ENCODE measurements around the gene CNTN2. TPM values are rescaled to one million over a fixed set of nuclear protein-coding genes. Genes with fewer than 3 reads are reported as not detected.

The CNTN2 gene
- total and polyA plus RNA-seq, 2 donors (not counting 1 experiment from before 2014, with no cell fraction given), result not detected

DNA sequence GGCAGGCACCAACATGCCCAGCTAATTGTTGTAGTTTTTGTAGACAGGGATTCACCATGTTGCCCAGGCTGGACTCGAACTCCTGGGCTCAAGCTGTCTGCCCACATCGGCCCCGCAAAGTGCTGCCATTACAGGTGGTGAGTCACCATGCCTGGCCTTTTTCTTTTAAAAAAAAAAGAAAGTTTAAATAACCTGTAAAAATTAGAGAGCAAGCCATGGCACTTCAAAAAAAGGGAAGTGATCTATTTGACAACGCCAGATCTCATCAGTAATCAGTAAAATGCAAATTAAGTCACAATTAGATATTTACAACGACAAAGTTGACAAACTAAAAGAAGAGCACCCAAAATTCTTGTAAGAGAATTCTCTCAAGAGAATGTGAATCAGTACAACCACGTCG is 81.7 kb downstream of the CNTN2 start:
- H3K79me2 ChIP-seq (ENCODE audit: control insufficient read depth, insufficient read depth, low read length), result peaks cover 20% of the 10 kb centered on the region
- no peak for TF ChIP-seq EZH2 (IDR thresholded peaks at IDR 0.05; ENCODE audit: low read length, missing control alignments)
- no peak for TF ChIP-seq CTCF (conservative IDR thresholded peaks at IDR 0.05 in 1 of 2, IDR thresholded peaks at IDR 0.05 in 1 of 2; ENCODE audit: low read depth in 1 of 2, low read length in 2 of 2)
- H3K4me3 ChIP-seq (replicated peaks in 1 of 4; ENCODE audit: control extremely low read depth in 1 of 4, insufficient read depth in 1 of 4, low read depth in 3 of 4, low read length in 4 of 4), result no peak overlapping the region
- no peak overlapping the region for H3K9ac ChIP-seq (ENCODE audit: insufficient read depth, low read length)
- H3K9me3 ChIP-seq (ENCODE audit: control insufficient read depth, insufficient read depth, low read depth, low read length), result no peaks in the 10 kb centered on the region
- no peak for DNase-seq (ENCODE audit: low read depth in 2 of 2)
- H2AFZ ChIP-seq (ENCODE audit: low read length), result no peak overlapping the region
- H3K36me3 ChIP-seq (ENCODE audit: control insufficient read depth, insufficient read depth, low read length), result no peaks in the 10 kb centered on the region
- no peak overlapping the region for H3K27ac ChIP-seq (ENCODE audit: insufficient read depth, low read length)
- H3K4me2 ChIP-seq (ENCODE audit: extremely low read depth, insufficient read depth, low read length), result no peak overlapping the region
- H4K20me1 ChIP-seq (ENCODE audit: control insufficient read depth, extremely low read depth, insufficient read depth, low read length), result no peaks in the 10 kb centered on the region
- H3K27me3 ChIP-seq (ENCODE audit: control insufficient read depth, insufficient read depth, low read length), result no peaks in the 10 kb centered on the region
- no peaks in the 10 kb centered on the region for H3K4me1 ChIP-seq (ENCODE audit: control insufficient read depth, extremely low read depth, insufficient read depth, low read length)

GRCh38 chr1:205127646-205128045 is 84.6 kb downstream of the CNTN2 start:
- H3K36me3 ChIP-seq (ENCODE audit: control insufficient read depth, insufficient read depth, low read length), result no peaks in the 10 kb centered on the region
- H3K9me3 ChIP-seq (ENCODE audit: control insufficient read depth, insufficient read depth, low read depth, low read length), result no peaks in the 10 kb centered on the region
- no peak overlapping the region for H3K9ac ChIP-seq (ENCODE audit: insufficient read depth, low read length)
- H3K4me1 ChIP-seq (ENCODE audit: control insufficient read depth, extremely low read depth, insufficient read depth, low read length), result no peaks in the 10 kb centered on the region
- DNase-seq (ENCODE audit: low read depth in 2 of 2), result no peak
- TF ChIP-seq CTCF (conservative IDR thresholded peaks at IDR 0.05 in 1 of 2, IDR thresholded peaks at IDR 0.05 in 1 of 2; ENCODE audit: low read depth in 1 of 2, low read length in 2 of 2), result no peak
- TF ChIP-seq EZH2 (IDR thresholded peaks at IDR 0.05; ENCODE audit: low read length, missing control alignments), result no peak
- H3K4me2 ChIP-seq (ENCODE audit: extremely low read depth, insufficient read depth, low read length), result no peak overlapping the region
- H3K79me2 ChIP-seq (ENCODE audit: control insufficient read depth, insufficient read depth, low read length), result no peaks in the 10 kb centered on the region
- H3K27ac ChIP-seq (ENCODE audit: insufficient read depth, low read length), result no peak overlapping the region
- H3K27me3 ChIP-seq (ENCODE audit: control insufficient read depth, insufficient read depth, low read length), result no peaks in the 10 kb centered on the region
- no peak overlapping the region for H3K4me3 ChIP-seq (replicated peaks in 1 of 4; ENCODE audit: control extremely low read depth in 1 of 4, insufficient read depth in 1 of 4, low read depth in 3 of 4, low read length in 4 of 4)
- no peaks in the 10 kb centered on the region for H4K20me1 ChIP-seq (ENCODE audit: control insufficient read depth, extremely low read depth, insufficient read depth, low read length)
- H2AFZ ChIP-seq (ENCODE audit: low read length), result no peak overlapping the region

Other genes with a start within 250 kb of the CNTN2 start
- 16.2 and 16.5 TPM in 2 replicates for gene NFASC, start 172.3 kb upstream of the CNTN2 start, total RNA-seq
- gene NFASC, start 172.3 kb upstream of the CNTN2 start, polyA plus RNA-seq, result 13.4 and 24.8 TPM in 2 replicates
- gene TMEM81, start 41.2 kb downstream of the CNTN2 start, total RNA-seq, result 1.8 and 2.3 TPM in 2 replicates
- gene TMEM81, start 41.2 kb downstream of the CNTN2 start, polyA plus RNA-seq, result 1.9 and 2.1 TPM in 2 replicates
- gene RBBP5, start 78.8 kb downstream of the CNTN2 start, total RNA-seq, result 19.8 and 22.1 TPM in 2 replicates
- 16.4 and 19.9 TPM in 2 replicates for gene RBBP5, start 78.8 kb downstream of the CNTN2 start, polyA plus RNA-seq
- gene DSTYK, start 168.5 kb downstream of the CNTN2 start, total RNA-seq, result 24.9 and 42.6 TPM in 2 replicates
- 20.6 and 24.5 TPM in 2 replicates for gene DSTYK, start 168.5 kb downstream of the CNTN2 start, polyA plus RNA-seq
- 4.1 and 6.9 TPM in 2 replicates for gene TMCC2, start 184.7 kb downstream of the CNTN2 start, total RNA-seq
- 2.3 and 2.5 TPM in 2 replicates for gene TMCC2, start 184.7 kb downstream of the CNTN2 start, polyA plus RNA-seq

All from fibroblast of lung (primary cell).